H9 (cell line): Measurements from ENCODE around the gene CFAP77. TPM values are rescaled to one million over a fixed set of nuclear protein-coding genes. Genes with fewer than 3 reads are reported as not detected.

Experiments used
- DNase-seq: peaks from one replicate; pipeline ENCODE4 v3.0.0-alpha.2; 2017
- H2AFZ ChIP-seq: one replicate; pipeline ENCODE4 v1.6.1; 2013; ENCODE audit warnings: mild to moderate bottlenecking, low read length, control low read depth, moderate library complexity
- H2AK5ac ChIP-seq: 2 replicates; pipeline ENCODE4 v1.6.1; 2013; ENCODE audit warnings: low read length, control low read depth, mixed read lengths; ENCODE audit not compliant: insufficient read length
- H2BK120ac ChIP-seq: one replicate; pipeline ENCODE4 v1.6.1; 2013; ENCODE audit warnings: low read depth, mild to moderate bottlenecking, low read length, control low read depth, inconsistent platforms; ENCODE audit not compliant: poor library complexity, severe bottlenecking
- H2BK12ac ChIP-seq: 2 replicates; pipeline ENCODE4 v1.6.1; 2013; ENCODE audit warnings: low read length, control low read depth, mixed read lengths, low read depth; ENCODE audit not compliant: insufficient read length
- H2BK15ac ChIP-seq: 2 replicates; pipeline ENCODE4 v1.6.1; 2013; ENCODE audit warnings: low read depth, low read length, control low read depth
- H2BK20ac ChIP-seq: one replicate; pipeline ENCODE4 v1.6.1; 2013; ENCODE audit warnings: low read depth, mild to moderate bottlenecking, low read length, control low read depth, inconsistent platforms; ENCODE audit not compliant: poor library complexity, severe bottlenecking
- H2BK5ac ChIP-seq: 2 replicates; pipeline ENCODE4 v1.6.1; 2013; ENCODE audit warnings: low read length, control low read depth, mixed read lengths; ENCODE audit not compliant: insufficient read length
- H3K14ac ChIP-seq: 2 replicates; pipeline ENCODE4 v1.6.1; 2013; ENCODE audit warnings: low read length, control low read depth; ENCODE audit not compliant: insufficient read depth
- H3K18ac ChIP-seq: 2 replicates; pipeline ENCODE4 v1.6.1; 2013; ENCODE audit warnings: low read depth, mild to moderate bottlenecking, mixed read lengths, low read length, control low read depth; ENCODE audit not compliant: insufficient read length
- H3K23ac ChIP-seq: 2 replicates; pipeline ENCODE4 v1.6.1; 2013; ENCODE audit warnings: low read length, control low read depth, mixed read lengths, low read depth; ENCODE audit not compliant: insufficient read length
- H3K23me2 ChIP-seq: 2 replicates; pipeline ENCODE4 v1.6.1; 2013; ENCODE audit warnings: low read depth, mild to moderate bottlenecking, mixed read lengths, low read length, control low read depth; ENCODE audit not compliant: insufficient read length, poor library complexity, severe bottlenecking
- H3K27ac ChIP-seq: 2 replicates; pipeline ENCODE4 v1.5.1; 2013; ENCODE audit warnings: low read length, control low read depth, mixed read lengths, low read depth; ENCODE audit not compliant: insufficient read length
- H3K27me3 ChIP-seq: 2 replicates; pipeline ENCODE4 v1.6.1; 2013; ENCODE audit warnings: low read length, control low read depth, inconsistent platforms; ENCODE audit not compliant: insufficient read depth
- H3K4ac ChIP-seq: 2 replicates; pipeline ENCODE4 v1.6.1; 2013; ENCODE audit warnings: low read depth, mild to moderate bottlenecking, control low read depth, inconsistent platforms, low read length, moderate library complexity
- H3K4me1 ChIP-seq: 2 replicates; pipeline ENCODE4 v1.6.1; 2013; ENCODE audit warnings: low read length, control low read depth, inconsistent platforms; ENCODE audit not compliant: insufficient read depth
- H3K4me2 ChIP-seq: 2 replicates; pipeline ENCODE4 v1.6.1; 2013; ENCODE audit warnings: low read length, control low read depth, mixed read lengths; ENCODE audit not compliant: insufficient read length, insufficient read depth
- H3K56ac ChIP-seq: 2 replicates; pipeline ENCODE4 v1.6.1; 2013; ENCODE audit warnings: low read depth, mild to moderate bottlenecking, mixed read lengths, low read length, control low read depth; ENCODE audit not compliant: insufficient read length
- H3K79me1 ChIP-seq: 2 replicates; pipeline ENCODE4 v1.6.1; 2013; ENCODE audit warnings: low read depth, mild to moderate bottlenecking, moderate library complexity, low read length, control low read depth, inconsistent platforms; ENCODE audit not compliant: insufficient read depth, poor library complexity, severe bottlenecking
- H3K79me2 ChIP-seq: 2 replicates; pipeline ENCODE4 v1.6.1; 2013; ENCODE audit warnings: low read length, control low read depth, inconsistent platforms; ENCODE audit not compliant: insufficient read depth
- H3K9ac ChIP-seq: 2 replicates; pipeline ENCODE4 v1.6.1; 2013; ENCODE audit warnings: low read length, control low read depth, mixed read lengths; ENCODE audit not compliant: insufficient read length; ENCODE audit errors: extremely low read depth
- H3K9me3 ChIP-seq: one replicate; pipeline ENCODE4 v1.6.1; 2013; ENCODE audit warnings: low read depth, low read length, inconsistent platforms; ENCODE audit not compliant: control insufficient read depth
- H3T11ph ChIP-seq: one replicate; pipeline ENCODE4 v1.6.1; 2013; ENCODE audit warnings: mild to moderate bottlenecking, low read length, control low read depth, inconsistent platforms
- H4K20me1 ChIP-seq: one replicate; pipeline ENCODE4 v1.6.1; 2013; ENCODE audit not compliant: control insufficient read depth, insufficient read length, insufficient read depth
- H4K5ac ChIP-seq: 2 replicates; pipeline ENCODE4 v1.6.1; 2013; ENCODE audit warnings: low read depth, mild to moderate bottlenecking, mixed read lengths, low read length, control low read depth; ENCODE audit not compliant: insufficient read length
- H4K8ac ChIP-seq: replicated peaks from 2 replicates; pipeline ENCODE4 v1.6.1; 2013; ENCODE audit warnings: low read length, control low read depth, mixed read lengths, low read depth; ENCODE audit not compliant: insufficient read length
- H4K91ac ChIP-seq: 2 replicates; pipeline ENCODE4 v1.6.1; 2013; ENCODE audit warnings: low read depth, mild to moderate bottlenecking, moderate library complexity, mixed read lengths, low read length, control low read depth; ENCODE audit not compliant: insufficient read length
- H3K27ac Mint-ChIP-seq, 3 experiments: 2 replicates in 2 of 3; 3 replicates in 1 of 3; pipeline ENCODE4 v1.8.0; 2020 to 2021; ENCODE audit warnings: mixed read lengths in 3 of 3, mild to moderate bottlenecking in 1 of 3, moderate library complexity in 1 of 3
- H3K27me3 Mint-ChIP-seq: 2 replicates; pipeline ENCODE4 v1.8.0; 2021; ENCODE audit warnings: low read depth, mild to moderate bottlenecking, moderate library complexity, mixed read lengths
- H3K36me3 Mint-ChIP-seq, 3 experiments: 2 replicates in 2 of 3; 3 replicates in 1 of 3; pipeline ENCODE4 v1.8.0; 2020 to 2021; ENCODE audit warnings: low read depth in 3 of 3, mixed read lengths in 3 of 3; ENCODE audit not compliant: insufficient read depth in 1 of 3
- H3K4me1 Mint-ChIP-seq, 2 experiments: 2 replicates each; pipeline ENCODE4 v1.8.0; 2020; ENCODE audit warnings: mixed read lengths in 2 of 2
- H3K4me3 Mint-ChIP-seq, 2 experiments: 2 replicates in 1 of 2; 3 replicates in 1 of 2; pipeline ENCODE4 v1.8.0; 2020 to 2021; ENCODE audit warnings: mild to moderate bottlenecking in 2 of 2, mixed read lengths in 2 of 2, moderate library complexity in 1 of 2
- H3K9me3 Mint-ChIP-seq, 2 experiments: 2 replicates in 1 of 2; 3 replicates in 1 of 2; pipeline ENCODE4 v1.8.0; 2020; ENCODE audit warnings: mild to moderate bottlenecking in 2 of 2, mixed read lengths in 2 of 2, moderate library complexity in 1 of 2
- CTCF ChIP-seq: fragments of 200-600 bp; sonication (generic); conservative IDR thresholded peaks from 3 replicates; pipeline ENCODE4 v1.8.0; 2021; ENCODE audit warnings: antibody characterized with exemption, mild to moderate bottlenecking
- WGBS: extraction: QIAGEN DNeasy Blood & Tissue Kit; methylation state at CpG from one replicate; pipeline ENCODE4 v1.1.7; 2013; ENCODE audit warnings: missing lambda C conversion rate, low lambda C conversion rate, mixed read lengths; ENCODE audit not compliant: insufficient read length; ENCODE audit errors: extremely low coverage; 5-methylcytosine and 5-hydroxymethylcytosine counted together
- total RNA-seq: library from RNA; stranded (reverse); gene quantifications from 2 replicates; pipeline ENCODE4 v1.2.1, GENCODE V29; 2021

Gene CFAP77
- total RNA-seq, 1 experiment from 2014 or later, result 0.72 TPM

- H3K23ac ChIP-seq, result no peak overlapping the region
- no peak overlapping the region for H3K9ac ChIP-seq
- no peak overlapping the region for H3K4me3 Mint-ChIP-seq
- H3K4ac ChIP-seq, result no peak overlapping the region
- H3K79me2 ChIP-seq, result no peaks in the 10 kb centered on the region
- H3K56ac ChIP-seq, result no peak overlapping the region
- H3T11ph ChIP-seq, result no peak overlapping the region
- peaks cover 14 to 15% of the 10 kb centered on the region in 2 experiments for H3K4me1 Mint-ChIP-seq
- no peaks in the 10 kb centered on the region for H3K79me1 ChIP-seq
- no peak overlapping the region for H3K27ac ChIP-seq
- no peaks in the 10 kb centered on the region for H3K27me3 ChIP-seq
- H3K9me3 ChIP-seq, result no peaks in the 10 kb centered on the region
- H4K8ac ChIP-seq, result no peak overlapping the region
- H3K4me1 ChIP-seq, result no peaks in the 10 kb centered on the region
- no CpG with 5 or more reads among the region's 11 CpGs for WGBS
- no peak overlapping the region for H3K18ac ChIP-seq
- H4K5ac ChIP-seq, result no peak overlapping the region
- H2BK15ac ChIP-seq, result no peak overlapping the region
- H2BK20ac ChIP-seq, result no peak overlapping the region
- no peak overlapping the region for H2BK120ac ChIP-seq
- DNase-seq, result no peak
- no peak overlapping the region for H2BK5ac ChIP-seq
- no peaks in the 10 kb centered on the region for H3K23me2 ChIP-seq
- H3K27ac Mint-ChIP-seq, result 0 out of 7 replicates have a peak overlapping the region, but pooled peaks of 1 of the 3 experiments have one; percentile 34
- H3K4me2 ChIP-seq, result no peak overlapping the region
- H3K27me3 Mint-ChIP-seq, result no peaks in the 10 kb centered on the region
- H3K36me3 Mint-ChIP-seq, result no peaks in the 10 kb centered on the region
- TF ChIP-seq CTCF, result no peak
- no peak overlapping the region for H2BK12ac ChIP-seq
- no peaks in the 10 kb centered on the region for H3K9me3 Mint-ChIP-seq
- no peaks in the 10 kb centered on the region for H4K20me1 ChIP-seq
- no peak overlapping the region for H4K91ac ChIP-seq
- H2AFZ ChIP-seq, result no peak overlapping the region
- H2AK5ac ChIP-seq, result no peak overlapping the region
- H3K14ac ChIP-seq, result no peak overlapping the region
These were observed 52.0 kb downstream of the CFAP77 start for GRCh38 chr9:132461971-132462370.
